Mammary epithelial cell (primary cell): Measurements from ENCODE around the gene ERG.

Experiments used
- EZH2 ChIP-seq: IDR thresholded peaks from 2 replicates; pipeline ENCODE4 v1.6.1; 2012; ENCODE audit warnings: low read length, inconsistent platforms, borderline replicate concordance
- TF ChIP-seq, protein P1 (sequence below), 2 donors: IDR thresholded peaks in 1 of 2; conservative IDR thresholded peaks in 1 of 2; 2 replicates each; pipeline ENCODE4 v1.5.1; 2011 to 2012; ENCODE audit warnings: inconsistent platforms in 2 of 2, low read length in 2 of 2, mild to moderate bottlenecking in 2 of 2, control low read depth in 1 of 2, low read depth in 1 of 2; ENCODE audit not compliant: insufficient read depth in 1 of 2; ENCODE audit errors: extremely low read depth in 1 of 2

DNA sequence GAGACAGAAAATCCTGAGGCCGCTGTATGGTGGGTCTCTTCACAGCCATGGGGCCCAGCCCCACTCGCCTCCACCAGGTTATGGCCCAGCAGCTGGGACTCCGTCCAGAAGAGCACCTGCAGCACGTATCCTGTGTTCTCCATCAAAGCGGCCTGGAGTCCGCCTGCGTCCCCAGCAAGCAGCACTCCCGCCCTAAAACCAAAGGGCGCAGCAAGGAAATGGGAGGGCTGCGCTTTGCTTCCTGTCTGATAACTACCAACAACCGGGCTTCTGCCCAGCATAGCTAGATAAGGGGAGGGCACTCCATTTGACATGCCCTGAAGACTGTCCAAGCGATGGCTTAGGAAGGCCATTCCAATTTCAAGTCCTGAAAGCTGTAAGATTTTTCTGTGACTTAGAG lies 121.6 kb downstream of the ERG start:
- TF ChIP-seq, protein P1, sequence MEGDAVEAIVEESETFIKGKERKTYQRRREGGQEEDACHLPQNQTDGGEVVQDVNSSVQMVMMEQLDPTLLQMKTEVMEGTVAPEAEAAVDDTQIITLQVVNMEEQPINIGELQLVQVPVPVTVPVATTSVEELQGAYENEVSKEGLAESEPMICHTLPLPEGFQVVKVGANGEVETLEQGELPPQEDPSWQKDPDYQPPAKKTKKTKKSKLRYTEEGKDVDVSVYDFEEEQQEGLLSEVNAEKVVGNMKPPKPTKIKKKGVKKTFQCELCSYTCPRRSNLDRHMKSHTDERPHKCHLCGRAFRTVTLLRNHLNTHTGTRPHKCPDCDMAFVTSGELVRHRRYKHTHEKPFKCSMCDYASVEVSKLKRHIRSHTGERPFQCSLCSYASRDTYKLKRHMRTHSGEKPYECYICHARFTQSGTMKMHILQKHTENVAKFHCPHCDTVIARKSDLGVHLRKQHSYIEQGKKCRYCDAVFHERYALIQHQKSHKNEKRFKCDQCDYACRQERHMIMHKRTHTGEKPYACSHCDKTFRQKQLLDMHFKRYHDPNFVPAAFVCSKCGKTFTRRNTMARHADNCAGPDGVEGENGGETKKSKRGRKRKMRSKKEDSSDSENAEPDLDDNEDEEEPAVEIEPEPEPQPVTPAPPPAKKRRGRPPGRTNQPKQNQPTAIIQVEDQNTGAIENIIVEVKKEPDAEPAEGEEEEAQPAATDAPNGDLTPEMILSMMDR (conservative IDR thresholded peaks at IDR 0.05 in 1 of 2, IDR thresholded peaks at IDR 0.05 in 1 of 2; ENCODE audit: extremely low read depth in 1 of 2, insufficient read depth in 1 of 2, low read depth in 1 of 2, low read length in 2 of 2), result no peak
- no peak for TF ChIP-seq EZH2
